NCI-H524 (cell line): ENCODE measurements around the gene OR2S2.
"Not testable (repeated sequence)": the region's sequence is repeated elsewhere in the genome, so short reads cannot be mapped to it uniquely, and the experiment has no call there.

ENCODE experiments used
- DNase-seq, 2 experiments: peaks; one replicate each; lab custom pipeline; 2025; lab: John Stamatoyannopoulos, UW

Gene OR2S2

DNA sequence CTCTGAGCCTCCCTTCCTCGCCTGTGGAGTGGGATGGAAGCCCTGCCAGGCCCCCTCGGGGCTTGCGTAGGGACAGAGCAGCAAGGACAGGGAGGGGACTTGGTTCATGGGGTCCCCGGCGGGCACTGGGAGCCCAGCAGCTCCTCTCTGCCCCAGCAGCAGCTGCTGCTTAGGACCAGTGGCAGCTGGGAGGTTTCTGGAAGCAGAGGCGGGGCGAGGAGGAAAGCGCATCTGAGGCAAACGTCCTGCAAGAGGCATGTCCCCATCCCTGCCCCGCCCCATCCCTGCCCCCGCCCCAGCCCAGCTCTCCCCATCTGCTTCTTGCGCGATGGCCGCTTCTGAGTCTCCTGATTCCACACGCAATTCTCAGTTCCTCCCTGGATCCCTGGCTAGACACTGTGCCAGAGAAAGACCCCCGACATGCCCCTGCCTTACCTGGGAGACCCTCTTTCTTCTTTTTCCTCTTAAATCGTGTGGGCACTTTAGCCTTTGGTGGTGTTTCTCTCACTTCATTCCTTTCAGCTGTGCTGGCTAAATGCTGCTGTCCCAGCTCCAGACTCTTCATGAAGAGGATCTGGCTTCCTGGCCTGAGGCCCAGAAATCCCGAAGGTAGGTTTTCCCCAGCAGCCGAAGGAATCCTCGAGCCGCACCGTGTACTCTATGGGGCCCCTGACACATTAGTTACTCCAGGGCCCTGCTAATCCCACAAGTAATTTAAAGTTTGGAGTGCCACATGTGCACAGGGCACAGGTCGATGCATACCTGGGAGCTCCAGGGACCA is 4.4 kb upstream of the OR2S2 start:
- peak; percentile 58 to 81 for DNase-seq

DNA sequence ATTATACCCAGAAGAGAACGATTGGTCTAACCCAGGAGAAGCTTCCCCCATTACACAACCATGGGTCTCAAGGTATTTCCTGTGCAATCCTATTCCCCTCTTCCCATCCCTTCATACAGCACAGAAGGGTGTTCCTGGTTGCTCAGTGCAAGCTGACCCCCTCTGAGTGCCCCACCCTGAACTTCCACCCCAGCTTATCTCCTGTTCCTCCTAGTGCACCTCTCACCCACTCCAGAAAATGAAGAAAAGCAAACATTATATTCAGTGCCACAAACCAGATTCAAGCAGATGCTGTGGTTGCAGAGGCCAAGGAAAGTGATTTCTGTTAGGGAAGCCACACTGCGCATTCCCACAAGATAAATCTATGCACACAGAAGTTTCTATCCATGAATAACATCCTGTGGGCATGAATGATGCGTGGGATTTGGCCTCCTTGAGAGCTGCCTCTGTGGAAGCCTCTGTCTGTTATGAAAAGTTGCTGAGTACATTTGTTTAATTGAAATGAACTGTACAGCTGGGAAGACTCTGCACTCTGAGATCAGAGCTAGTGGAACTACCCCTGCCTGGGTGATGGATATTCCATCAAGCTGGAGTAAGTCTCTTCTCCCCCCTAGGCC is 2.2 kb upstream of the OR2S2 start:
- DNase-seq = no peak

DNA sequence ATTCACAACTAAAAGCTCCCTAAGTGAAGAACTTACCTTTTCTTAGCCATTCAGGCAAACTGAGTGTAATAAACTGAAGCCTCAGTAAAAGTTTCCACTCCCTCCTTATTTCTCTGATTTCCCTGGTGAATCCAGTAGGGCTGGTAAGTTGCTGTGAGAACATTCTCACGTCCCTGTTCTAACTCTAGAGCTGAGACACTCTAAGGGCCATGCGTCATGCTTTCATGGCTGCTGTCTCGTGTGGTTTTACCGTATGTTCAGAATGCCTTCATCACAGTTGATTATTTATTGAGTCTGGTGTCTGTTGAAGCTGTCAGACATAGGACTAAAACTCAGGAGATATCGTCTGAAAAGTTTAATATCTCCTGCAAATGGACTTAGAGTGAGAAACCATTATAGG is 1.3 kb downstream of the OR2S2 start:
- no peak for DNase-seq

DNA sequence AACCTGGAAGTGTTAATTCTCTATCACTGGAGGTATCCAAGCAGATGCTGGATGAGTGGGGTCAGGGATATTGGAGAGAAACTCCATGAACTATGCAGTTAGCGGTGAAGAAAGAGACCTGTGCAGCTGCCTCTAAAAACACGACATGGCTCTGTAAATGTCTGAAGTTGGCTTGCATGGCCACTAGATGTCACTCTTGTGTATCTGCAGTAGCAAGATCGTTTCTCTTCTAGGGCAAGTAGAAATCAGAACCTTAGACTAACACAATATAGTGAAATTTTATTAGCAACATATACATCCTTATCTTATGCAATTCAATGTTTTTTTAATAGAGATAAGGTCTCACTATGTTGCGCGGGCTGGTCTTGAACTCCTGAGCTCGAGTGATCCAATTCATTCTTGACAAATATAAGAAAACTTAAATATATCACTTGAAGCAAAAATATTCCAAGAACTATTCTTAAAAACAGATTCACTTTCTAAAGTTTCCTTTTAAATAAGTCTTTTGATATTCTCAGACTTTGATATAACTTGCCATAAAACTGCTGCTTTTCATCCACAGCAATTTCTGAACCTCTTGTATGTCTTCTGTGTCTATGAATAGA is 2.9 kb downstream of the OR2S2 start:
- peak; percentile 23 to 73 for DNase-seq

DNA sequence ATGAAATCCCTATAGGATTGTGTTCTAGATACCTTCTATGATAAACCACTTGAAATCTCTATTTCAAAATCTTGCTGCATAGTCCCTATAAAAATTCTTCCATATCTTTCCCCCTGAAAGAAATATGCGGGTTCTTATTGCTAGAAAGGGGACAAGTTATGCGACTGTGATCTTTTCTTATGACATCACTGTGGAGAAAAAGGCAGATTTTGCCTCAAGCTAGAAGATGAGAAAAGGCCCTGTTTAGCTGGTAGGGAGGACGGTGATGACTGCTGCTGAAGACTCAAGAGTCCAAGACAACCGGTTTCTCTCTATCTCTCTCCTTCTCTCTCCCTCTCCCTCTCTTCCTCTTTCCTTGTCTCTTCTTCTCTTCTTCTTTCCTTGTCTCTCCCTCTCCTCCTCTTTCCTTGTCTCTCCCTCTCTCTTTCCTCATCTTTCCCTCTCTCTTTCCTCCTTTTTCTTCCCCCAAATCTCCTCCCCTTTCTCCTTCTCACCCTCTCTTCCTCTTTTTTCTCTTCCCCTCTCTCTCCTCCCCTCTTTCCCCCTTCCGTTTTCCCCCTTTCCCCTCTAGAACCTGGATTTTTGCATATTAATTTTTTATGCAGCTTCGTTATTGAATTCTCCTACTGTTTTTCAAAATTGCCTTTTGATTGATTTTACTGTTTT is 5.3 kb downstream of the OR2S2 start:
- no peak for DNase-seq

DNA sequence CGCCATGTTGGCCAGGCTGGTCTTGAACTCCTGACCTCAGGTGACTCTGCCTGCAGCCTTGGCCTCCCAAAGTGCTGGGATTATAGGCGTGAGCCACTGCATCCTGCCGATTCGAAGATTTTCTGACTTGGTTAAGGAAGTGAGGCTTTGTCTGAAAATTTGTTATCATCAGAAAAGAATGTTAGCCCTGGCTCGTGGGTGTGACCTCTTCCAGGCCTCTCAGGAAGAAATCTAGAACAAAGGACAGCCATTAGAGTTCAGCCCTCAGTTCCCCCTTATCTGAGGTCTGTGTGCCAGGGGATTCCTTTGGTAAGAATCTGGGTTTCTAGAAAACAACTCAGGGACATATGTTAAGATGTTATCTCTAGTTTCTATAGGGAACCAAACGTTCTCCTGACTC is 6.2 kb downstream of the OR2S2 start:
- no peak for DNase-seq

DNA sequence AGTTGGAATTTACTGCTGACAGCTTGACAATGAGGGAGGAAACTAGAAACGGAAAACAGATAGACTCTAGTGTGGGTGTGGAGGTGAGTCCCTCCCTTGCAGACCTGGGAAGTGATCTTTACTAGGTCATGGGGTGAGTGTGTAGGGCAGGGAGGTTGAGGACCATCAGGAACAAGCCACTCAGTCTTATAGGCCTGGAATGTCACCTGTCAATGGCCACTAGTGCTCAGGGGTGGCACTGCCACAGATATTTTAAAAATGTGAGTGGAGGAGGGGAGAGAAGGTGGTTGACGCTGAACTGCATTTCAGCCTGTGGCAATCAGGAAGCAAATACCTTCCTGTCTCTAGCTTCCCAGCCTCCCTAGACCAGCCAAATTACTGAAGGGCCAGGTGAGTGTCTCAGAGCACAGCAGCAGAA is 9.0 kb downstream of the OR2S2 start:
- no peak for DNase-seq

DNA sequence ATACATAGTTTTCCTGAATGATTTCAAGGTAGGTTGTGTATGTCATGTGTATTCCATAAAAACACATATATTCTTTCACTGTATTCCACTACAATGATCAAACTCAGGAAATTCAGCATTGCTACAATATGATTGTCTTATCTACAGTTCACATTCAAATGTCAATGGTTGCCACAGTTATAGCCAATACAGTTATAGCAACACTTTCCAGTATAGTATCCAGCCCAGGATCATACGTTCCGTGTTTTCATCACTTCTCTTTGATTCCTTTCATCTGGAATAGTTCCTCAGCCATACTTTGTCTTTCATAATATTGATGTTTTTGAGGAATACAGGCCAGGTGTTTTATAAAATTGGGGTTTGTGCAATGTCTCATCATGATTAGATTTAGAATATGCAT is 9.5 kb downstream of the OR2S2 start:
- no peak for DNase-seq

DNA sequence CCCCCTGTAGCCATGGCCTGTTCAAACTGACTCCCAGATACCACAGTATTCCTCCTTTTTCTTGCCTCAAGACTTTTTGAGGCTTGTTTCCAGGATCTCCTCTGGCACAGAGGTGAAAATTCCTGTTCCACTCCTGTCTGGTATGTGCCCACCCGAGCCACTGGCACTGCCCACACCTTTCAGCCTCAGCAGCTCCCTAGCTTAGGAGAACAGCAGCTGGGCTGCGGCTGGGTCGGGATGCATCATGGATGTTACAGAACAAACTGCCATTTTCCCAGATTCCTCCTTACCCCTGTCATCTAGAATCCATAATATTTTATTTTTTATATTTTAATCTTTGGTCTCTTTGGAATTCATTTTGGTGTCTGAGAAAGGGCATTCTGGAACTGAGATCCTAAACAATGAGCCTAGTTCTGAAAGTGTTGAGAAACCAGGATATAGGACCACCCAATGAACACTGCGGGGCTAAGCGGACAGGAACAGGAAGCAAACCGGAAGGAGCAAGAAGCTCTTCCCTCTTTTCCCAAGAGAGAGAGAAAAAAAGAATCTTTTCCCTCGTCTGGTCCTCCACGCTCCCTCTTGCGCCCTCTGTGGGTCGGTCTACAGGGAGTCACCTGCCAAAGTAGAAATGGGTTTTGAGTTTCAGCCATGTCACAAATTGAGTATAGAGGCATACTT is 12.5 kb downstream of the OR2S2 start:
- DNase-seq = peak; percentile 79 to 91

DNA sequence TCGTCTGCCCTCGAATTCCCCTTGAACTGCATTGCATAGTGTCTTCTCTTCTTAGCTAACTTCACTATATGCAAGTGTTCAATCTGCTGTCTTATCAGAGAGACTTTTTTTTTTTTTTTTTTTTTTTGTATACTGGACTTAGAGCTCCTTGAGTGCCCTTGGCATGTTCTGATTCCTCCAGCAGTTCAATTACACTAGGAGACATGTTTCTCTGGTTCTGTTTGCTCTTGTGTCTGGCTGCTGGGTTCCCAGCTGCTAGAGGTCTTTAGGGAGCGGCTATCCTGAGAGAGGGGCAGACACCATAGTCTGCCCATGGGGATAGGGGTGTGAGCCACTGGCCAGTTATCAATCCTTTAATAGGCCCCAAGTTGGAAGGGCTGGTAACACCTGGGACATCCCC is 13.1 kb downstream of the OR2S2 start:
- no peak for DNase-seq

DNA sequence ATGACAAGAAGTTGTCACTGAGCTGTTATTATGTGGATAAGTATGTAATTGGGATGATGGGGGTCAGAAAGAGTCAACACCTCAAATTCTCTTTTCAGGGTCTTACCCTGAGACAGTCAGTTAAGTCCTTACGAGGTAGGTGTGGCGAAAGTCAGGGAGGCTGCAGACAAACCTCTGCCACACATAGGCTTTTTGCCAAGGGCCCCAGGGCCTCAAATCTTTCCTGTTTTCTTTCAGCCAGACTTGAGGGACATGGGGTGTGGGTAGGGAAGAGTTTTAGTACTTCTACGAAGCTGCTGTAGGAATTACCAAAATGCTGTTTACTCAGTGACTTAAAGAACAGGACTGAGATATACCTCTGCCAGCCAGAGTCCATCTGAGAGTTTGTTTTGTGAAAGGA is 13.8 kb downstream of the OR2S2 start:
- DNase-seq = no peak

DNA sequence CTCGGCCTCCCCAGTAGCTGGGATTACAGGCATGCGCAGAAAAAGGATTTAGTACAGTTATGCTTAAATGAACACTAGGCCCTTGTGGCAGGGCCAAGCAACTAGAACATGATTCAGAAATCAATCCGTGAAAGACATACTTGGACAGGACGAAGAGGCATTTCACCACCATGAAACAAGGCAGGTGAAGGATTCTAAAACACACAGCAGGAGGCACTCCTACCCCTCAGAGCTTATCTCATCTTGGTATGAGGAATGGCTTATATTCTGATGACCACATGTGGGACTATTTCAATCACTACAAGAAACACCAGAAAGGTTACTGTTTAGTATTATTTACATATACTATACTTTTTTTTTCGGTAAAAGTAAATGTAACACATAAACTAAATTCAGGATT is 15.7 kb downstream of the OR2S2 start:
- no peak for DNase-seq

DNA sequence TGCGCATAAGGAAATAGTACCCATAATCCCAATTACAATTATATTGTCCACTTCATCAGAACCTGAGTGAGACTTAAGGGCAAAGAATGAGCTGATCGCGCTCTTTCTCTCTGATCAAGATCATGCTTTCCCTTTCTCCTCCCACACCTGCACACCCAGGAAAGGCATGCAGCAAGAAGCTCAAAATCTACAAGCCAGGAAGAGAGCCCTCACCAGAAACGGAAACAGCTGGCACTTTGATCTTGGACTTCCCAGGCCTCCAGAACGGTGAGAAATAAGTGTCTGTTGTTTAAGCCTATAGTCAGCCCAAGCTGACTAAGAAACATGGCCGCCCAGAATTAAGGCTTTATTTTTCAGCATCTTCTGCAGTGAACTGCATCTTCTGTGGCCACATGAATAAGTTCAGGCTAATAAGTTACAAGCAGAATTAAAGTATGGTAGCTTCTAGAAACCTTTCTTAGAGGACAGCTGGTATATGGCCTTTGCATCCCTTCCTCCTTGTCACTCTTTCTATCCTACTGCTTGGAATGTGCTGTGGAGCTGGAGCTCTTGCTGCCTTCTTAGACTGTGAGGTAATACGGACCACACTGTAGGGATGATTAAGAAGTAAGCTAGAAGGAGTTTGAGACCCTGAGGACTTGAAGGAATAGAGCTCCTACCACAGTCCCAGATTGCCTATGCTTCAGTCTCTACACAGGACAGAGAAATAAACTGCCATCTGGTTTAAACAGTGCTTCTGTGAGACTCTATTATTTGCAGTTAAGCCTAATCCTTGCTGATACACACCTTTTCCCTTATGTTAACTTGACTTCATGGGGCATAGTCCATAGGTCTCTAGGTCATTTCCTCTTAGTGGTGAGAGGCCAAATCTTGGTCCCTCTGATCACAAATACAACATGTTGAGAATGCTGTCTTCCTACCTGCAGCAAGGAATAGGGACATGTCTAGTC is 17.2 kb downstream of the OR2S2 start:
- peak in 1 of 2 experiments; percentile 44 for DNase-seq

DNA sequence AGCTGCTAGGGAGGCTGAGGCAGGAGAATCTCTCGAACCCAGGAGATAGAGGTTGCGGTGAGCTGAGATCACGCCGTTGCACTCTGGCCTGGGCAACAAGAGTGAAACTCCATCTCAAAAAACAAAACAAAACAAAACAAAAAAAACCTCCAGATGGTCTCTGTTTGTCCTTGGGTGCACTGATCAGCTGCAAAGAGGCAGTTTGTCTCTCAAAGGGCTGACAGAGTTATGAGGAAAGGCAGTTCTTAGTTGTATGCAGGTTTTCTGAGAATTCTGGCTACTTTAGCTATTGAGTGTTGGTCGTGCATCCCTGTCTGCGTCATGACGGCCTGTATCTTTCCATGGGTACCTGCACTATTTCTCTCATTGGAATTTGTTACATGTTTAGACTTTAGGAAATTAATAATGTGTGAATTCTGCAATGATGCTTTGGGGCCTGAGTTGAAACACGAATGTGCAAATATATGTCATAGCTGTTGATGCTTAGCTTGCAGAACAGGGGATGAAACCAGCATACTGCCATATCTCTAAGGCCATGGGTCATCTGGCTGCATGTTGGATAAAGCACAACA is 18.2 kb downstream of the OR2S2 start:
- DNase-seq = no peak

DNA sequence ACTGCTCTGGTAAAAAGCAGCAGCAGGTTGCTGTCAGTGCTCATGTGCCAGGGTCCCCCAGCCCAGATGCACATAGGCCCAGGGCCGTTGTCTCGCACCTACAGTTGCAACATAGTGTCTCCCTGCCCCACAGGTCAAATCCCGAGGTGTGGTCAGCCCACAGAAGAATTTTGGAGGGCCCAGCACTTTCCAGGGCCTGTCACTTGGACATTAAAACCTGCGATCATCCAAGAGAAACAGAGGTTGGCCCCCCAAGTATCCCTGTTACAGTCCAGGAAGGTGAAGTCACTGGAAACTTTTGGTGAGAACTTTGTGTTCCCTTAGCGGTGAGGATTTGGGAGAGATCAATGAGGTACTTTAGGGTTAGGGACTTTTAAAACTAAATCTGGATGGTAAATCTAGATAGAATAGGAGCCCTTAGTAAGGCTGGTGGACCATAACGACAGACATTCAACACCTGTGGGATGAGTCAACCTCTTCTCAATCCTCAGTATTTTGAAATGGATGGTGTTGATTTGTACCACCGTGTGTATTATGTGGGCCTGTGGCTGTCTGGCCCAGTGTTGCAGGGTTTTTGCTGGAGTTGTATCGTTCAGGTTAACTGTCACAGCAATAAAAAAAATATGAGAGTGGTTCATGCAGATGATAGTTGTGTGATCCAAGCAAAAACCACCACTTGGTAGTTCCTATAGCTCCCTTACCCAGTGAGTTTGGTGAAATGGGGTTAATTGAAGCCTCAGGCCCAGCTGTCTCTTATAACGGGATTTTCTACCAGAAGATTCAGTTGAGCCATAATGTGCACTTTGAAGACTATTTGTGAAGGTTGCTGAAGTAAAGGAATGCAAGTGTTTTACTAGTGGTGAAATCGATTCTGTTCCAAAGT is 19.2 kb downstream of the OR2S2 start:
- DNase-seq = no peak

DNA sequence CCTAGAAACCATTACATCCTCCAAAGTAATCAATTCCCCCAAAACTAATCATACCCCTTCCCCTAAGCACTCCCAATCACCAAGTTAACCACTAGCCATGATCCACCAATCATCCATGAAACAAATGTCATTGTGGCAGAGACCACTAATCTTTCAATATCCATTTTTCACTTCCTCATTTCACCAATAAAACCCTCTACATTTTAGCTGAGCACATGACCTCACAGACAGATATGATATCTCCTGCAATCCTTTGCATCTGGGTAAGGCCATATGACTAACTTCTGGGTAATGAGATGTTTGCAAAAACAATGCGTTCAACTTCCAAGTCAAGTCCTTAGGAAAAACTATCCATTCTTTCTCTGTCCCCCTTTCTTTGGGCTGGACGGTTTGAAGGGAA is 20.7 kb downstream of the OR2S2 start:
- no peak for DNase-seq

DNA sequence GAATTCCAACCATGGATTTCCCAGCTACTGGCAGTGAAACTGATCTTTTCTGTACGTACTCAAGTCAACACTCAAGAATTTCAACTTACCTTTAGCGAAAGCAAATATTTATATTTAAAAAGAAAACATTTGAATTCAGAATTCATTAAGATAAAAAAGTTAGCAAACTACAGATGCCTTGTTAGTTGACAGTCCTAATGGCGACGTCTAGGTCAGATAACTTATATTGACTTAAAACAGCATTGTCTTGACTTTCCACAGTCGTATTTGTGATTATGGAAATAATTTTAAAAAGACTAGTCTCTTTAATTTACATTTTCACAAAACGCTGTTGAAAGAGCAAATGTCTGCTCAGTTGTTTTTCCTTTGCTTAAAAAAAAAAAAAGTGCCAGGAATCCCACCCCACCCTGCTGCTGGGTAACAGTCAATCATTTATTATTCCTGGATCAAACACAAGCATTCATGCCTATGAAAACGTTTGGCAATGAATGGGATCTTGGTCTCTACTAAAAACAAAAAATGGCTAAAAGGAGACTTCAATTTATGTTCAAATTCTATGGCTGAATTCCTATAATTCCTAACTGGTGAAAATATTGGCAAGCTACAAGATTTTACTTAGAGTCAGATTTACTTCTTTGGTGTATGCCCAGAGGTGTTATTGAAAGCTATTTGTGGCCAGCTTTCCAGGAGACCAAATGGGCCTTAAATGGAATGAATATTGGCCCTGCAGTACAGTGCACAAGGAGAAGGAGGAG is 22.0 kb downstream of the OR2S2 start:
- DNase-seq = no peak

DNA sequence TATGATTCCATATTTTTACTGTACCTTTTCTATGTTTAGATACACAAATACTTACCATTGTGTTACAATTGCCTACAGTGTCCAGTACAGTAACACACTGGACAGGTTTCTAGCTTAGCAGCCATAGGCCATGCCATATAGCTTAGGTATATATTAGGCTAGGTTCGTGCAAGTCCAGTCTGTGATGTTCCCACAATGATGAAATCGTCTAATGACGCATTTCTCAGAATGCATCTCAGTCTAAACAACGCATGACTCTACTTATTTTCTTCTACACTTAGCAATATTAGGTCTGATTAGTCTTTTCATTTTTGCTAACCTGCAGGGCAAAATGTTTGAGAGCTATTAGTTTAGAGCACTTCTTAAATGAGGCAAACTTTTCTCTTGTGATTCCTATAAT is 22.7 kb downstream of the OR2S2 start:
- DNase-seq = no peak

DNA sequence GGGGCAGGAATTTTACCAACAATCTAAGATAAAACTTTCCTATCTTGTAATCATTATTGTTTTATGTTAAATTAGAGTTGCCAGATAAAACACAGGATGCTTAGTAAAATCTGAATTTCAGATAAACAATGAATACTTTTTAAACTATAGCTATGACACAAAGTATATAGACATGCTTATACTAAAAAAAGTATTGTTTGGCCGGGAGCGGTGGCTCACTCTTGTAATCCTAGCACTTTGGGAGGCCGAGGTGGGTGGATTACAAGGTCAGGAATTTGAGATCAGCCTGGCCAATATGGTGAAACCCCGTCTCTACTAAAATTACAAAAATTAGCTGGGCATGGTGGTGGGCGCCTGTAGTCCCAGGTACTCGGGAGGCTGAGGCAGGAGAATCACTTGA is 23.9 kb downstream of the OR2S2 start:
- not testable (repeated sequence) for DNase-seq
